DND-41 (cell line): ENCODE measurements around the gene DNAJC12.

Source experiments
- EZH2 ChIP-seq: IDR thresholded peaks from 3 replicates; pipeline ENCODE4 v1.6.1; 2012; ENCODE audit warnings: borderline replicate concordance, low read depth, mild to moderate bottlenecking, moderate library complexity, low read length, inconsistent platforms; ENCODE audit not compliant: severe bottlenecking
- TF ChIP-seq, protein P1 (sequence below): IDR thresholded peaks from 2 replicates; pipeline ENCODE4 v1.5.1; 2012; ENCODE audit warnings: borderline replicate concordance, low read length, moderate library complexity, mild to moderate bottlenecking; ENCODE audit not compliant: poor library complexity, severe bottlenecking; ENCODE audit errors: extremely low read depth

- TF ChIP-seq, protein P1, sequence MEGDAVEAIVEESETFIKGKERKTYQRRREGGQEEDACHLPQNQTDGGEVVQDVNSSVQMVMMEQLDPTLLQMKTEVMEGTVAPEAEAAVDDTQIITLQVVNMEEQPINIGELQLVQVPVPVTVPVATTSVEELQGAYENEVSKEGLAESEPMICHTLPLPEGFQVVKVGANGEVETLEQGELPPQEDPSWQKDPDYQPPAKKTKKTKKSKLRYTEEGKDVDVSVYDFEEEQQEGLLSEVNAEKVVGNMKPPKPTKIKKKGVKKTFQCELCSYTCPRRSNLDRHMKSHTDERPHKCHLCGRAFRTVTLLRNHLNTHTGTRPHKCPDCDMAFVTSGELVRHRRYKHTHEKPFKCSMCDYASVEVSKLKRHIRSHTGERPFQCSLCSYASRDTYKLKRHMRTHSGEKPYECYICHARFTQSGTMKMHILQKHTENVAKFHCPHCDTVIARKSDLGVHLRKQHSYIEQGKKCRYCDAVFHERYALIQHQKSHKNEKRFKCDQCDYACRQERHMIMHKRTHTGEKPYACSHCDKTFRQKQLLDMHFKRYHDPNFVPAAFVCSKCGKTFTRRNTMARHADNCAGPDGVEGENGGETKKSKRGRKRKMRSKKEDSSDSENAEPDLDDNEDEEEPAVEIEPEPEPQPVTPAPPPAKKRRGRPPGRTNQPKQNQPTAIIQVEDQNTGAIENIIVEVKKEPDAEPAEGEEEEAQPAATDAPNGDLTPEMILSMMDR = peak; percentile 11
- no peak for TF ChIP-seq EZH2
Measured at GRCh38 chr10:67837541-67838314, at the start of gene DNAJC12.
